KBM-7 (cell line): Measurements from ENCODE around the gene GALNT18.

Source experiments
- DNase-seq: peaks from one replicate; pipeline ENCODE4 v3.0.0-alpha.2; 2015
- in situ Hi-C: fragments of 300-500 bp; cut with MboI; formaldehyde crosslinking; loops from 2 replicates; pipeline ENCODE4 v1.14.3; 2020; ENCODE audit warnings: low sequenced_read_pairs, low pct_unique_long_range_greater_than_20kb, mixed read lengths

GALNT18 gene

GRCh38 chr11:11574373-11575287 is 47.2 kb downstream of the GALNT18 start:
- no peak for DNase-seq
- in situ Hi-C loops = no loop called here

DNA sequence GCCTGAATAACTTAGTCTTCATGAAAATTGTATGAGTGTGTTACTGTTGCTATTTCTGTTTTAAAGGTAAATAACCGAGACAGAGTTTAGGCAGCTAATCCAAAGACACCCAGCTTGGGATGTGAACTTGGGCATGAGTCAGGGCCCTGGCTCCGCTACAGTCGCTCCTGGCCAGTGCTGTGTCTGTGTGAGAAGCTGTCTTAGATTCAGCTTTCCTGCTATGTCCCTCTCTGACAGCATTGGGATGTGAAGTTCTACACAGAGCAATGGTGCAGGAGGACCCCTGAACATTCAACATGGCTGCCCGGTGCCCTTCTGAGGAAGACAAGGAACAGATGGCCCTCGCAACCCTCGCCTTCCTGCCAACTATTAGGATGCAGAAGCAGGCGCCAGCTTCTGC is 49.4 kb downstream of the GALNT18 start:
- in situ Hi-C loops = no loop called here
- DNase-seq = no peak

GRCh38 chr11:11571893-11572292 is 49.9 kb downstream of the GALNT18 start:
- in situ Hi-C loops = no loop called here
- no peak for DNase-seq

- in situ Hi-C loops = no loop called here
- DNase-seq = no peak
These were observed 51.0 kb downstream of the GALNT18 start for GRCh38 chr11:11570823-11571222.

- DNase-seq = peak; percentile 12
- in situ Hi-C loops = no loop called here
These were observed 51.8 kb downstream of the GALNT18 start for GRCh38 chr11:11569936-11570491.

DNA sequence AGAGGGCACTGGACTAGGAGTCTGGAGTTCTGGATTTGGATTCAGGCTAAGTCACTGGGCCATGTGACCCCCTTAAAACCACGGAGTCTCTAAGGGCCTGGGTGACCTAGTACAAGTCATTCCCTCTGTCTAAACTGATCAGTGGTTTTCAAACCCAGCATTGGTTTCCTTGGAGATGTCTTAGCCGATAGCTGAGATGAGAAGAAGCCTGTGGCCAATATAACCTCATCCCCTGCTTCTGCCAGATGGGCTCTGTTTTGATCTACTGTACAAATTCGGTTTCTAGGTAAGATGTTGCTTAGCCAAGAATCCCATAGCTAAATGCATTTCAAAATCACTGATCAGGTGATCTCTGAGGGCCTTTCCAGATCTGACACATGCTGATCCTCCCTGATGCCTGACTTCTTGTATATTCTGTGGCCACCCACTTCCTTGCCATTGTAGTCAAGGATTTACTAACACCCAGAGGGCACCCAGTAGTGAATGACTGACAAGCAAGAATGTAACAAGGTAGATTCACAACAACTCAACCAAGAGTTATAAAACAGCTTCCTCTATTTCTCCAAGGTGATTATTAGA is 53.1 kb downstream of the GALNT18 start:
- DNase-seq = peak; percentile 10
- in situ Hi-C loops = no loop called here

- no peak for DNase-seq
- in situ Hi-C loops = no loop called here
These were observed 53.7 kb downstream of the GALNT18 start for GRCh38 chr11:11567936-11568650.

DNA sequence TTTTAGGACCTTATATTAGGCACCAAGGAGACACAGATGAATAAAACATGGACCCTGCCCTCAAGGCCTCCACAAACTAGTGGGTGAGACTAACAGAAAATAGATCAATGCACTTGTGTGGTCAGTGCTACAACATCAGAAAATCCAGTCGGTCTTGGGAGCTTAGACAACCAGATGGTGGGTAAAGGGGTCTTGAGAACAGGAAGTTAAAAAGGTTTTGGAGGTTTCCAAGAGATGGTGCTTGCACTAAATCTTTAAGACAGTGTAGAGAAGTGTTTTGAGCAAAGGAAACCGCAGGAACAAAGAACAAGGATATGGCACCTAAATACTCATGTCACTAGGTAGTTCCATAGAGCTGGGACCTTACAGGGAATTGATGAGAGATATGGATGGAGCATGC is 56.2 kb downstream of the GALNT18 start:
- in situ Hi-C loops = no loop called here
- DNase-seq = peak; percentile 38

DNA sequence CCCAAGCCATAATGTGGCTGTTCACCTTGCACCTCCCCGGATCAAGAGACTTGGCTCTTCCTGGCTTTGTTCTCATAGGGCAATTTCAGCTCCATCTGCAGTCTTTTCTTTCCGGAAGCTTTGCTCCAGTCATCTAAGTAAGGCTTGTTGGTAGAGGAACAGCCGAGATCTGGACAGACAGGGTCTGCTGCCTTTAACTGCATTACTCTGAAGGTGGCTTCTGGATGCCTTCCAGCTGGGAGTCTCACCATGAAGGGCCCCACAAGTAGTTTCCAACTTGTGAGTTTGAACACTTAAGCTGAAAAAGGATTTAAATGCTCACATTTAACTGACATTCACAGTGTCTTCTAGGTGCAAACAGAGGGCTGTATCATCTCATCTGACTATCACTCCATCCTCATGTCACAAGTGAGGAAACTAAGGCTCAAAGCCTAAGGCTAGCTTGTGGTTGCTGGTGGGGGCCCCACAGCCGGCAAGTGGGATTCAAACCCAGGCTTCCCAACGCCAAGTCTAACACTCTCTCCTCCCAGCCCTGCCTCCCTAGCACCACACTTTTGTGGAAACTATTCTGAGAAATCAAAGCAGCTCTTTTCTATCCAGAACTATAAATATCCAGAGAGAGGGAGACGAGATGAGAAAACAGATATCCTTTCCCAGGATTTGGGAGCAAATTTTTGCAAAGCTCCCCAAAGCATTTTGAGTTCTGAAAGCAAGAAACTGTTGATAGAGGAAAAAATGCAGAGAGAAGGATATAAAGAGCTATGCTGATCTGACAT is 58.4 kb downstream of the GALNT18 start:
- DNase-seq = no peak
- in situ Hi-C loops = no loop called here

DNA sequence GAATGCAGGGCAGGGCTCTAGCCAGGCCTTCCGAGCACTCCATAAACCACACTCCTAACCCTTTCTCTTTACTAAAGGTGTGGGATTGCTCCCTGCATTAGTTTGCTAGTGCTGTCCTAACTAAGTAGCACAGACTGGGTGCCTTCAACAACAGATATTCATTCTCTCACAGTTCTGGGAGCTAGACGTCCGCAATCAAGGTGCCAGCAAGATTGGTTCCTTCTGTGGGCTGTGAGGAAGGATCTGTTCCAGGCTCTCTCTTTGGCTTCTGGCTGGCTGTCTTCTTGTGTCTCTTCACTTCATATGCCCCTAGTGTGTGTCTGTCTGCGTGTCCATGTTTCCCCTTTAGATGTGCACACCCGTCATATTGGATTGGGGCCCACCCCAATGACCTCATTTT is 59.8 kb downstream of the GALNT18 start:
- DNase-seq = no peak
- in situ Hi-C loops = no loop called here

- in situ Hi-C loops = no loop called here
- peak; percentile 8 for DNase-seq
These were observed 63.0 kb downstream of the GALNT18 start for GRCh38 chr11:11558826-11559225.

- DNase-seq = no peak
- in situ Hi-C loops = no loop called here
These were observed 63.4 kb downstream of the GALNT18 start for GRCh38 chr11:11558396-11558795.

DNA sequence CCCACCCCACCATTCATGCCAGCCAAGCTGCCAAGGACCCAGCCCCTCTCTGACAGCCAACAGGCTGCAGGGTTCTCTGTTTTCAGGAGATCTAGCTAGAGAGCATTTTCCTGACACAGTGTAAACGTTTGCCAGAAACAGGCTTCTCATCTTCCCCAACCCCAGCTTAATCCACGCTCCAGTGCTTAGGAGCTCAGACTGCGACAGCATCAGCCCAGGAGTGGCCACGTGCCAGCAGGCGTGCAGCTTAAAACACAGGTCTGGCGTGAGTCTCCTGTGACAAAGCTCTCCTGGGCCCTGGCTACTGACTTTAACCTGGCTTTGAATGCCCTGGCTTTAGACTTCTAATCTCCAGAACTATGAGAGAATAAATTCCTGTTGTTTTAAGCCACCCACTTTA is 66.6 kb downstream of the GALNT18 start:
- in situ Hi-C loops = no loop called here
- no peak for DNase-seq

- in situ Hi-C loops = no loop called here
- no peak for DNase-seq
These were observed 68.2 kb downstream of the GALNT18 start for GRCh38 chr11:11553573-11553972.

DNA sequence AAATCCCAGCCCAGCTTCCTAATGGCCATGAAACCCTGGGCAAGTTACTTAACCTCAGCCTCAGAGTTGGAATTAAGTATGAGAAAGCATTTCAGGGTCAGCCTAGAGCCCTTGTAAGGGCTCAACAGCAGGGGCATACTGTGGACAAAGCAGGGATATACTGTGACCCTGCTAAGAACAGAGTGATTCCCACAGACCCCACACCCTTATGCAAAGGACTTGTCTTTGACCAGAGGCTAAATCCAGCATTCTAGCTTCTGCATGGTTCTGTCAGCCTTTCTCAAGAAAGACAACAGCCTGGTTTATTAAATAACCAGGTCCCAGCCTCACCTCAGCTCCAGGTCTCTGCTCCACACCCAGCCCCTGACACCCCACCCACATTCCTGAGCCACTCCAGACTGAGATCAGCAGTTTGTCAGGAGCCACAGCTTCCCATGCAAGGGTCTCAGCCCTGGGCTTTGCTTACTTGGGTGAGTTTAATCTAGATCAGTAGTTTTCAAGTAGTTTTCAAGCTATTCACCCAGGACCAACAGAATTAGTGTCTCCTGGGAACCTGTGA is 69.2 kb downstream of the GALNT18 start:
- no peak for DNase-seq
- in situ Hi-C loops = no loop called here

GRCh38 chr11:11550534-11550933 is 71.3 kb downstream of the GALNT18 start:
- DNase-seq = no peak
- in situ Hi-C loops = no loop called here

DNA sequence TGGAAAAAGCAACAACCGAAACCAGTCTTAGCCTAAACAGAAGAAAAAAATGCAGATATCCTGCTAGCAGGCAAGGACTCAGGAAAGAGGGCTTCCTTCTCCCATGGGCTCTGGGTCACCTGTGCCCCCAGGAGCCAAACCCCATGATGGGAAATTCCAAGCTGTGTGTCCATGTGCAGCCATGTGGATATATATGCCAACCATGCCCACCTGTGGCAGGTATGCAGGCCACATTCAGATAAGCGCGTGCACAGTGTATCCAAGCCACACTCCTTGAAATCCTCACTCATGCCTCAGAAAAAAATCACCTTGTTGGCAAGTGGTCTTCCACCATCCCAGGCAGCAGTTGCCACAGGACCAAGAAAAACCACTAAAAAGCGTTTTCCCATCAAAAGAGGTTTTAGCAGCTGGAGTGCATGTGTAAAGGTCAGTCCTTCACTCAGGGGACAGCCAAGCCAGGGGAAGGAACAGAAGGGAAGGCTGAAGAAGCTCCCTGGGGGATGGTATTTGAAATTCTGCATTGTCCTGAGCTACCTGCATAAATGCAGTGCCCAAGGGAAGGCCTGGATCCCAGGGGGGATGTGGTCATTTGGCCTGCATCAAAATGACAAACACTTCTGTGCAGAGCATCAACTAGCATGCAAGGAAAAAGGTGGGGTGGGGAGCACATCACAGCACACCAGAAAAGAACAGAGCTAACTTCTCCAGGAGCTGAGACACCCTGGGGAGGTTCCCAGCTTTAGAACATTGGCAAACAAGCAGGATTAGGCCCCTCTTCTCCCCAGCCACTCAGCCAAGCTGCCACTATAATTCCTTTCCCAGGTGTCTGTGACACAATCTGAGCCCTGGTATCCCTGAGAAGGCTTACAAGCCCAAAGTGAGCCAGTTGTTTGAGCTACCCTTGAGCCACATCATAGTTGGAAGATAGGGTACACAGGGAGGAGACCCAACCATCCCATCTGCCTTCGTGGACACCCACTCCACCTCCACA is 76.2 kb downstream of the GALNT18 start:
- no peak for DNase-seq
- in situ Hi-C loops = no loop called here

DNA sequence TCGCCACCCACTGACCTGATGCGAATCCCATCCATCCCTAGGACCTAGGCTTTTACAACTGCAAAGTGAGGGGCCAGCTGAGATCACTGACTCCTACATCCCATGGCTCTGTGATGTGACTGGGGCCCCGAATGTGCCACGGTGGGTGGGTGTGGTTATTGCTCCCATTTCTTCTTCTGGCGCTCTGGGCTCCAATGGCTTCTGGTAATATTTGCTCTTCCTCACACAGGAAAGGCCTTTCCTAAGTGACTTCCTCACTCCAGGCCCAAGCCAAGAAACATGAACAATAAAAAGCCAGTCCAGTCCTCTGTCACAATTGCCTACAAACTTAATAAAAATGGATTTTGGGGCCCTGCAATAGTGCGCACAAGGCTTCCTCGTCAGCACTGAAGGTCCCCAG is 78.1 kb downstream of the GALNT18 start:
- no peak for DNase-seq
- in situ Hi-C loops = no loop called here
